ENCODE results near the gene NKAPD1. TPM values are rescaled to one million over a fixed set of nuclear protein-coding genes. Genes with fewer than 3 reads are reported as not detected.
"Not testable (repeated sequence)": the region's sequence is repeated elsewhere in the genome, so short reads cannot be mapped to it uniquely, and the experiment has no call there.

NKAPD1 gene
- total RNA-seq, 3 donors from 2014 or later, result 13.1 to 16.1 (median 14.7) TPM

GRCh38 chr11:112033902-112034301, 40.2 kb upstream of the NKAPD1 start:
- intact Hi-C loops (cut with DNase I; ENCODE audit: low total_unique reads), result no loop called here
- Histone ChIP-seq H3K4me1 (no peaks in the 10 kb centered on the region), H3K36me3 (no peaks in the 10 kb centered on the region), H3K9me3 (no peaks in the 10 kb centered on the region), H3K27me3 (no peaks in the 10 kb centered on the region), H3K27ac (no peak overlapping the region), H3K4me3 (no peak overlapping the region)
- TF ChIP-seq CTCF (IDR thresholded peaks at IDR 0.05) (no peak), POLR2A (IDR thresholded peaks at IDR 0.05) (no peak), POLR2AphosphoS5 (IDR thresholded peaks at IDR 0.05) (no peak)
- no peak for DNase-seq (ENCODE audit: low spot score in 2 of 2)

GRCh38 chr11:112037527-112037926, 36.6 kb upstream of the NKAPD1 start:
- TF ChIP-seq POLR2AphosphoS5 (IDR thresholded peaks at IDR 0.05), result no peak
- no peak for TF ChIP-seq CTCF (IDR thresholded peaks at IDR 0.05)
- TF ChIP-seq POLR2A (IDR thresholded peaks at IDR 0.05), result no peak
- intact Hi-C loops (cut with DNase I; ENCODE audit: low total_unique reads), result no loop called here
- no peaks in the 10 kb centered on the region for H3K9me3 ChIP-seq
- no peak for DNase-seq (ENCODE audit: low spot score in 2 of 2)
- H3K4me3 ChIP-seq, result no peak overlapping the region
- H3K27me3 ChIP-seq, result no peaks in the 10 kb centered on the region
- no peak overlapping the region for H3K27ac ChIP-seq
- H3K4me1 ChIP-seq, result no peaks in the 10 kb centered on the region
- H3K36me3 ChIP-seq, result no peaks in the 10 kb centered on the region

GRCh38 chr11:112042161-112042960, 31.7 kb upstream of the NKAPD1 start:
- Histone ChIP-seq H3K27ac (peak overlapping the region; percentile 3 to 75), H3K36me3 (no peaks in the 10 kb centered on the region), H3K4me3 (no peak overlapping the region), H3K9me3 (no peaks in the 10 kb centered on the region), H3K4me1 (no peaks in the 10 kb centered on the region), H3K27me3 (no peaks in the 10 kb centered on the region)
- TF ChIP-seq POLR2A (IDR thresholded peaks at IDR 0.05) (no peak), CTCF (IDR thresholded peaks at IDR 0.05) (no peak), POLR2AphosphoS5 (IDR thresholded peaks at IDR 0.05) (no peak)
- no peak for DNase-seq (ENCODE audit: low spot score in 2 of 2)
- intact Hi-C loops (cut with DNase I; ENCODE audit: low total_unique reads), result no loop called here

- Histone ChIP-seq H3K4me3 (no peak overlapping the region), H3K4me1 (no peaks in the 10 kb centered on the region), H3K36me3 (no peaks in the 10 kb centered on the region), H3K27ac (peak overlapping the region in 1 of 2 donors; percentile 75), H3K9me3 (no peaks in the 10 kb centered on the region), H3K27me3 (no peaks in the 10 kb centered on the region)
- no peak for TF ChIP-seq POLR2A (IDR thresholded peaks at IDR 0.05)
- TF ChIP-seq CTCF (IDR thresholded peaks at IDR 0.05), result no peak
- intact Hi-C loops (cut with DNase I; ENCODE audit: low total_unique reads), result no loop called here
- no peak for DNase-seq (ENCODE audit: low spot score in 2 of 2)
Measured at GRCh38 chr11:112042961-112043304, 31.2 kb upstream of the NKAPD1 start.

- H3K4me1 ChIP-seq, result no peaks in the 10 kb centered on the region
- H3K27me3 ChIP-seq, result no peaks in the 10 kb centered on the region
- no peak overlapping the region for H3K4me3 ChIP-seq
- TF ChIP-seq POLR2AphosphoS5 (IDR thresholded peaks at IDR 0.05), result no peak
- no peak for TF ChIP-seq POLR2A (IDR thresholded peaks at IDR 0.05)
- TF ChIP-seq CTCF (IDR thresholded peaks at IDR 0.05), result no peak
- DNase-seq (ENCODE audit: low spot score in 2 of 2), result no peak
- no peaks in the 10 kb centered on the region for H3K36me3 ChIP-seq
- no peak overlapping the region for H3K27ac ChIP-seq
- no peaks in the 10 kb centered on the region for H3K9me3 ChIP-seq
- intact Hi-C loops (cut with DNase I; ENCODE audit: low total_unique reads), result no loop called here
Measured at GRCh38 chr11:112044961-112045360, 29.1 kb upstream of the NKAPD1 start.

- intact Hi-C loops (cut with DNase I; ENCODE audit: low total_unique reads); H3K4me3 ChIP-seq; DNase-seq (ENCODE audit: low spot score in 2 of 2); H3K9me3 ChIP-seq; H3K4me1 ChIP-seq; H3K27ac ChIP-seq; H3K36me3 ChIP-seq; H3K27me3 ChIP-seq: not testable (repeated sequence)
Measured at GRCh38 chr11:112046647-112047046, 27.5 kb upstream of the NKAPD1 start.

- intact Hi-C loops (cut with DNase I; ENCODE audit: low total_unique reads); H3K36me3 ChIP-seq; H3K9me3 ChIP-seq; H3K27ac ChIP-seq; H3K4me1 ChIP-seq; H3K4me3 ChIP-seq; H3K27me3 ChIP-seq; DNase-seq (ENCODE audit: low spot score in 2 of 2): not testable (repeated sequence)
Measured at GRCh38 chr11:112048256-112048655, 25.8 kb upstream of the NKAPD1 start.
